ENCODE data around the gene MEGF8.

The MEGF8 gene

GRCh38 chr19:42353341-42354015, 28.0 kb downstream of the MEGF8 start:
- no peak for DNase-seq (ENCODE audit: low read depth in 2 of 2)

DNA sequence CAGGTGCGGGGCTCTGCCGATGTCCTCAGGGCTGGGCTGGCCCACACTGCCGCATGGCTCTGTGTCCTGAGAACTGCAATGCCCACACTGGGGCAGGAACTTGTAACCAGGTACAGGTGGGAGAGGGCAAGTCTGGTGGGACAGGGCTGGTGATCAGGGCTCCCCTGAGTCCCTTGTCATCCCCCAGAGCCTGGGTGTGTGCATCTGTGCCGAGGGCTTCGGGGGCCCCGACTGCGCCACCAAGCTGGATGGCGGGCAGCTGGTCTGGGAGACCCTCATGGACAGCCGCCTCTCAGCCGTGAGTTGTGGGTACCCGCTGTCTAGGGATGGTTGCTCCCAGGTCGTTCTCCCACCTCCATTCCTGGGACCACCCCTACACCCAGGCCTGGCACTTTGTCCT, 30.5 kb downstream of the MEGF8 start:
- DNase-seq (ENCODE audit: low read depth in 2 of 2), result no peak

- DNase-seq (ENCODE audit: low read depth in 2 of 2), result no peak
Measured at GRCh38 chr19:42356686-42357085, 31.3 kb downstream of the MEGF8 start.

DNA sequence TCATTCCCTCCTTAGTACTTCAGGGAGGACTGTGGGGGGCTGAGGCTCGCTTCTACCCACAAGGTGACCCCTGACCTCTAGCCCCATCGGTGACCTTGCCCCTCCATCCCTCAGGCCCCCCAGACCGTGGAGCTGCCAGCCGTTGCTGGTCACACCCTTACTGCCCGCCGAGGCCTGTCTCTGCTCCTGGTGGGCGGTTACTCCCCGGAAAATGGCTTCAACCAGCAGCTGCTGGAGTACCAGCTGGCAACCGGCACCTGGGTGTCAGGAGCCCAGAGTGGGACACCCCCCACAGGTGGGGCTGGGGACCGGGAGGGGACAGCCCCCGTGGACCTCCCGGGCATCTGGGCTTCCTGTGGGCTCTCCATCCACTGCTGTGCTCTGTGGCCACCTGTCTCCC, 31.9 kb downstream of the MEGF8 start:
- DNase-seq (ENCODE audit: low read depth in 2 of 2), result no peak

- no peak for DNase-seq (ENCODE audit: low read depth in 2 of 2)
Measured at GRCh38 chr19:42360787-42361544, 35.5 kb downstream of the MEGF8 start.

GRCh38 chr19:42361545-42361910, 36.1 kb downstream of the MEGF8 start:
- no peak for DNase-seq (ENCODE audit: low read depth in 2 of 2)

- DNase-seq (ENCODE audit: low read depth in 2 of 2), result no peak
Measured at GRCh38 chr19:42362342-42362741, 36.9 kb downstream of the MEGF8 start.

GRCh38 chr19:42362891-42363440, 37.5 kb downstream of the MEGF8 start:
- DNase-seq (ENCODE audit: low read depth in 2 of 2), result no peak

- DNase-seq (ENCODE audit: low read depth in 2 of 2), result no peak
Measured at GRCh38 chr19:42363614-42364346, 38.3 kb downstream of the MEGF8 start.

- no peak for DNase-seq (ENCODE audit: low read depth in 2 of 2)
Measured at GRCh38 chr19:42366673-42367072, 41.2 kb downstream of the MEGF8 start.

DNA sequence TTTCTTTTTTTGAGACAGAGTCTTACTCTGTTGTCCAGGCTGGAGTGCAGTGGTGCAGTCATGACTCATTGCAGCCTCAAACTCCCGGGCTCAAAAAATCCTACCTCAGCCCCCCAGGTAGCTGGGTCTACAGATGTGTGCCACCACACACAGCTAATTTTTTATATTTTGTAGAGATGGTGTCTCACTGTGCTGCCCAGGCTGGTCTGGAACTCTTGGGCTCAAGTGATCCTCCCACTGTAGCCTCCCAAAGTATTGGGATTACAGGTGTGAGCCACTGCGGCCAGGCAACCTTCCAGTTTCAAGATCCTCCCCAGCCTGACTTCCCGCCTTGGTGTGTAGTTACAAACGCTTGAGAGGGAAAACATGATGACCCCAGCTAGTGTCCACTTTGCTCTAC, 42.5 kb downstream of the MEGF8 start:
- no peak for DNase-seq (ENCODE audit: low read depth in 2 of 2)

GRCh38 chr19:42368360-42368759, 42.9 kb downstream of the MEGF8 start:
- no peak for DNase-seq (ENCODE audit: low read depth in 2 of 2)

- no peak for DNase-seq (ENCODE audit: low read depth in 2 of 2)
Measured at GRCh38 chr19:42368765-42369164, 43.3 kb downstream of the MEGF8 start.

GRCh38 chr19:42369433-42370067, 44.1 kb downstream of the MEGF8 start:
- DNase-seq (ENCODE audit: low read depth in 2 of 2), result no peak

- no peak for DNase-seq (ENCODE audit: low read depth in 2 of 2)
Measured at GRCh38 chr19:42370068-42370520, 44.7 kb downstream of the MEGF8 start.

DNA sequence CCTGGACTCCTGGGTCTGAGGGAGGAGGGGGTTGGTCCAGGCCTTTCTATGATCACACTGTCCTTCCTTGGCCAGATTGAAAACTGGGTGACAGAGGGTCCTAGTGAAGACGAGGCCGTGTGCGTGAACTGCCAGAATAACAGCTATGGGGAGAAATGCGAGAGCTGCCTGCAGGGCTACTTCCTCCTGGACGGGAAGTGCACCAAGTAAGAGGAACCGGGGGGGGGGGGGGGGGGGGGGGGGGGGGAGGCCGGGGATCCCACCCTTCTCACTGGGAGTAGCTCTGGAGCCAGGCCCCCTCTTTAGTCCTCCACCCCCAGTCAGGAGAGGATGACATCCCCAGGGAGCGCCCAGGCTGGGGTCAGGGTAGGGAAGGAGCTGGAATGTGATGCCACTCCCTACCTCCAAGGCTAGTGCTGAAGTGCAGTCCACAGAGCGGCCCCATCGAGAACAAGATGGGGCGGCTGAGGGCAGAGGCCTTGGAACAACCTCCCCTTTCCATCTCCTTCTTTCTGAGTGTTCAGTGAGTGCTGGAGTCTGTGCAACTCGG, 45.3 kb downstream of the MEGF8 start:
- no peak for DNase-seq (ENCODE audit: low read depth in 2 of 2)

- DNase-seq (ENCODE audit: low read depth in 2 of 2), result no peak
Measured at GRCh38 chr19:42374826-42375376, 49.5 kb downstream of the MEGF8 start.

DNA sequence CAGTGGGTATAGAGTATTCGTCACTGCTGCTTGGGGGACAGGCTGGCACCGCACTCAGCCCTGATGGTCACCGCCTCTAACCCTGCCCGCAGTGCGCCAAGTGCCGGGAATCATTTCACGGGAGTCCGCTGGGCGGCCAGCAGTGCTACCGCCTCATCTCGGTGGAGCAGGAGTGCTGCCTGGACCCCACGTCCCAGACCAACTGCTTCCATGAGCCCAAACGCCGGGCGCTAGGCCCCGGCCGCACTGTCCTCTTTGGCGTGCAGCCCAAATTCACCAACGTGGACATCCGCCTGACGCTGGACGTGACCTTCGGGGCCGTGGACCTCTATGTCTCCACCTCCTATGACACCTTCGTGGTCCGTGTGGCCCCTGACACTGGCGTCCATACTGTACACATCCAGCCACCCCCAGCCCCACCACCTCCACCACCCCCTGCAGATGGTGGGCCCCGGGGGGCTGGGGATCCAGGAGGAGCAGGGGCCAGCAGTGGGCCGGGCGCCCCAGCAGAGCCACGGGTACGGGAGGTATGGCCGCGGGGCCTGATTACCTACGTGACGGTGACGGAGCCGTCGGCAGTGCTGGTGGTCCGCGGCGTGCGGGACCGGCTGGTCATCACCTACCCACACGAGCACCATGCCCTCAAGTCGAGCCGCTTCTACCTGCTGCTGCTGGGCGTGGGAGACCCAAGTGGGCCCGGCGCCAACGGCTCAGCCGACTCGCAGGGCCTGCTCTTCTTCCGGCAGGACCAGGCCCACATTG, 50.2 kb downstream of the MEGF8 start:
- DNase-seq (ENCODE audit: low read depth in 2 of 2), result no peak

DNA sequence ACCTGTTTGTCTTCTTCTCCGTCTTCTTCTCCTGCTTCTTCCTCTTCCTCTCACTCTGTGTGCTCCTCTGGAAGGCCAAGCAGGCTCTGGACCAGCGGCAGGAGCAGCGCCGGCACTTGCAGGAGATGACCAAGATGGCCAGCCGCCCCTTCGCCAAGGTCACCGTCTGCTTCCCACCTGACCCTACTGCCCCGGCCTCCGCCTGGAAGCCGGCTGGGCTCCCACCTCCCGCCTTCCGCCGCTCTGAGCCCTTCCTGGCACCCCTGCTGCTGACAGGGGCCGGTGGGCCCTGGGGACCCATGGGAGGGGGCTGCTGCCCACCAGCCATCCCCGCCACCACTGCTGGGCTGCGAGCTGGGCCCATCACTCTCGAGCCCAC, 50.7 kb downstream of the MEGF8 start:
- DNase-seq (ENCODE audit: low read depth in 2 of 2), result no peak
